ENCODE measurements around the gene POLR2J3.
"Not testable (repeated sequence)": the region's sequence is repeated elsewhere in the genome, so short reads cannot be mapped to it uniquely, and the experiment has no call there.

GRCh38 chr7:102524803-102525202 lies 47.6 kb downstream of the POLR2J3 start:
- not testable (repeated sequence) for TF ChIP-seq EP300 (IDR thresholded peaks at IDR 0.05; ENCODE audit: borderline replicate concordance in 1 of 2, low read depth in 2 of 2, low read length in 2 of 2); KDM5A (IDR thresholded peaks at IDR 0.05; ENCODE audit: low read length); YY1 (IDR thresholded peaks at IDR 0.05; ENCODE audit: low read depth, low read length); TAF1 (IDR thresholded peaks at IDR 0.05; ENCODE audit: low read depth, low read length); EZH2 (IDR thresholded peaks at IDR 0.05; ENCODE audit: low read depth, low read length, severe bottlenecking)
- TF ChIP-seq, protein P1, sequence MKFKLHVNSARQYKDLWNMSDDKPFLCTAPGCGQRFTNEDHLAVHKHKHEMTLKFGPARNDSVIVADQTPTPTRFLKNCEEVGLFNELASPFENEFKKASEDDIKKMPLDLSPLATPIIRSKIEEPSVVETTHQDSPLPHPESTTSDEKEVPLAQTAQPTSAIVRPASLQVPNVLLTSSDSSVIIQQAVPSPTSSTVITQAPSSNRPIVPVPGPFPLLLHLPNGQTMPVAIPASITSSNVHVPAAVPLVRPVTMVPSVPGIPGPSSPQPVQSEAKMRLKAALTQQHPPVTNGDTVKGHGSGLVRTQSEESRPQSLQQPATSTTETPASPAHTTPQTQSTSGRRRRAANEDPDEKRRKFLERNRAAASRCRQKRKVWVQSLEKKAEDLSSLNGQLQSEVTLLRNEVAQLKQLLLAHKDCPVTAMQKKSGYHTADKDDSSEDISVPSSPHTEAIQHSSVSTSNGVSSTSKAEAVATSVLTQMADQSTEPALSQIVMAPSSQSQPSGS (IDR thresholded peaks at IDR 0.05; ENCODE audit: low read length) = not testable (repeated sequence)
- TF ChIP-seq, protein P2, sequence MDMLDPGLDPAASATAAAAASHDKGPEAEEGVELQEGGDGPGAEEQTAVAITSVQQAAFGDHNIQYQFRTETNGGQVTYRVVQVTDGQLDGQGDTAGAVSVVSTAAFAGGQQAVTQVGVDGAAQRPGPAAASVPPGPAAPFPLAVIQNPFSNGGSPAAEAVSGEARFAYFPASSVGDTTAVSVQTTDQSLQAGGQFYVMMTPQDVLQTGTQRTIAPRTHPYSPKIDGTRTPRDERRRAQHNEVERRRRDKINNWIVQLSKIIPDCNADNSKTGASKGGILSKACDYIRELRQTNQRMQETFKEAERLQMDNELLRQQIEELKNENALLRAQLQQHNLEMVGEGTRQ (IDR thresholded peaks at IDR 0.05; ENCODE audit: low read length) = not testable (repeated sequence)
- TF ChIP-seq, protein P3, sequence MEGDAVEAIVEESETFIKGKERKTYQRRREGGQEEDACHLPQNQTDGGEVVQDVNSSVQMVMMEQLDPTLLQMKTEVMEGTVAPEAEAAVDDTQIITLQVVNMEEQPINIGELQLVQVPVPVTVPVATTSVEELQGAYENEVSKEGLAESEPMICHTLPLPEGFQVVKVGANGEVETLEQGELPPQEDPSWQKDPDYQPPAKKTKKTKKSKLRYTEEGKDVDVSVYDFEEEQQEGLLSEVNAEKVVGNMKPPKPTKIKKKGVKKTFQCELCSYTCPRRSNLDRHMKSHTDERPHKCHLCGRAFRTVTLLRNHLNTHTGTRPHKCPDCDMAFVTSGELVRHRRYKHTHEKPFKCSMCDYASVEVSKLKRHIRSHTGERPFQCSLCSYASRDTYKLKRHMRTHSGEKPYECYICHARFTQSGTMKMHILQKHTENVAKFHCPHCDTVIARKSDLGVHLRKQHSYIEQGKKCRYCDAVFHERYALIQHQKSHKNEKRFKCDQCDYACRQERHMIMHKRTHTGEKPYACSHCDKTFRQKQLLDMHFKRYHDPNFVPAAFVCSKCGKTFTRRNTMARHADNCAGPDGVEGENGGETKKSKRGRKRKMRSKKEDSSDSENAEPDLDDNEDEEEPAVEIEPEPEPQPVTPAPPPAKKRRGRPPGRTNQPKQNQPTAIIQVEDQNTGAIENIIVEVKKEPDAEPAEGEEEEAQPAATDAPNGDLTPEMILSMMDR (IDR thresholded peaks at IDR 0.05; ENCODE audit: control extremely low read depth in 1 of 3, insufficient read depth in 1 of 3, low read depth in 1 of 3, low read length in 3 of 3) = not testable (repeated sequence)
